ENCODE measurements around the gene MRPL46. TPM values are rescaled to one million over a fixed set of nuclear protein-coding genes. Genes with fewer than 3 reads are reported as not detected.

MRPL46 gene
- total RNA-seq, 1 donor from 2014 or later: 17.8 TPM

DNA sequence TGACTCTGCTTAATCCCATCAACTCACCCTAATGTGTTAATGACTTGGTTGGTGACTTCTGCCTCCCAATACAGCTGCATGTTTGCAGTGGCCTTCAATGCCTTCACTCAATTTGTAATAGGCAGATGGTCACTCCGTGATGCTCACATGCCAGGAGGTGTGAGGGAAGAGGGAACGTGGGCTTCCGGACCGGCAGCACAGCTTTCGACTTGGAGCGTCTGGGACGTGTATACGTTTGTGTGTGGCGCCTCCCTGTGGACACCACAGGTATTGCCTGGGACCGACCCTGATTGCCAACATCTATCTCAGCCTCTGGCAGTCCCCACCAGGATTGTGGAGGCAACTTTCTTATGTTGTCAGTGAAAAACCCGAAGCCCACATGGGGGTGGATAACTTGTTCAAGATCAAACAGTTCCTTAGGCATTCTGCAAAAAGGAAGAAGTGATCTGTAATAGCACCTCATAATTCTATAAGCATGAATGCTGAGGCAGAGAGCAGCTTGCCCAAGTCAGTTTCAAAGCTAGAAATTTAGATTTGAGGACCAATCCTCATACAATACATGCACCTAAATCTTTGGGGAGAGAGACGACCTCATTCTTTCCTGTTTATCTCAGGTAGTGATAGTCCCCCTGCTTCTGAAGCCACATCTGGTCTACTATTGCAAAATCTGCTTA lies 16.9 kb downstream of the MRPL46 start:
- no peaks in the 10 kb centered on the region for H3K79me2 ChIP-seq (ENCODE audit: low read depth)
- no peaks in the 10 kb centered on the region for H3K9me3 ChIP-seq (ENCODE audit: low read depth)
- no peak overlapping the region for H2AFZ ChIP-seq (replicated peaks)
- H3K4me2 ChIP-seq: no peak overlapping the region
- no peaks in the 10 kb centered on the region for H3K9me3 Mint-ChIP-seq
- H3K4me1 ChIP-seq: no peaks in the 10 kb centered on the region
- no peaks in the 10 kb centered on the region for H3F3A ChIP-seq (ENCODE audit: low read depth)
- H3K27ac ChIP-seq: no peak overlapping the region
- no peak overlapping the region for H3K4me3 Mint-ChIP-seq
- peaks cover 3% of the 10 kb centered on the region for H3K4me1 Mint-ChIP-seq
- H3K36me3 Mint-ChIP-seq: no peaks in the 10 kb centered on the region
- H3K27me3 Mint-ChIP-seq (ENCODE audit: insufficient read depth, low read depth): no peaks in the 10 kb centered on the region
- peaks cover 14% of the 10 kb centered on the region for H3K27me3 ChIP-seq
- no peak overlapping the region for H3K27ac Mint-ChIP-seq
- no peak overlapping the region for H3K4me3 ChIP-seq
- DNase-seq (ENCODE audit: low spot score): peak; percentile 85
- H3K36me3 ChIP-seq: no peaks in the 10 kb centered on the region
- TF ChIP-seq, protein P1, sequence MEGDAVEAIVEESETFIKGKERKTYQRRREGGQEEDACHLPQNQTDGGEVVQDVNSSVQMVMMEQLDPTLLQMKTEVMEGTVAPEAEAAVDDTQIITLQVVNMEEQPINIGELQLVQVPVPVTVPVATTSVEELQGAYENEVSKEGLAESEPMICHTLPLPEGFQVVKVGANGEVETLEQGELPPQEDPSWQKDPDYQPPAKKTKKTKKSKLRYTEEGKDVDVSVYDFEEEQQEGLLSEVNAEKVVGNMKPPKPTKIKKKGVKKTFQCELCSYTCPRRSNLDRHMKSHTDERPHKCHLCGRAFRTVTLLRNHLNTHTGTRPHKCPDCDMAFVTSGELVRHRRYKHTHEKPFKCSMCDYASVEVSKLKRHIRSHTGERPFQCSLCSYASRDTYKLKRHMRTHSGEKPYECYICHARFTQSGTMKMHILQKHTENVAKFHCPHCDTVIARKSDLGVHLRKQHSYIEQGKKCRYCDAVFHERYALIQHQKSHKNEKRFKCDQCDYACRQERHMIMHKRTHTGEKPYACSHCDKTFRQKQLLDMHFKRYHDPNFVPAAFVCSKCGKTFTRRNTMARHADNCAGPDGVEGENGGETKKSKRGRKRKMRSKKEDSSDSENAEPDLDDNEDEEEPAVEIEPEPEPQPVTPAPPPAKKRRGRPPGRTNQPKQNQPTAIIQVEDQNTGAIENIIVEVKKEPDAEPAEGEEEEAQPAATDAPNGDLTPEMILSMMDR (IDR thresholded peaks at IDR 0.05): peak; percentile 97
- TF ChIP-seq EZH2 (IDR thresholded peaks at IDR 0.05): no peak
- H4K20me1 ChIP-seq (ENCODE audit: low read depth): peaks cover 1% of the 10 kb centered on the region
- H3K9ac ChIP-seq: no peak overlapping the region

DNA sequence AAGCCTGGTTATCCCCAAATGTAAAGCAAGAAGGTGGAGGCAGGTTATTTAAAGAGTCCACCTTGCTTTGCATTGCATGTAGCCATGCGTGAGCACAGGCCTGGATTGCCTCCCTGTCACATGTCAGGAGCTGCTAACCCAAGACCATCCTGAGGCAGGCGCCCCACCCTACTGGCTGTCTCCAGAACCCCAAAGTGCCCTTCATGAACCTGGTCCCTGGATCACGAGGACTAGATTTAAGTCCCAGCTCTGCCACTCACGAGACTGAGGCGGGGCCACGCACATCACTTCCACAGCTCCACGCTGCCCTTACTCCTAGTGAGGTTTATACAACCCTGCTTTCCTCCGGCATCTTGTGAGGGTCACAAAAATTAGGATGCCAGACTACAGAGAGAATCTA lies 17.6 kb downstream of the MRPL46 start:
- no peaks in the 10 kb centered on the region for H3K9me3 Mint-ChIP-seq
- Histone ChIP-seq H3K4me3 (no peak overlapping the region), H3K27ac (no peak overlapping the region), H3K36me3 (no peaks in the 10 kb centered on the region), H2AFZ (replicated peaks) (no peak overlapping the region), H4K20me1 (ENCODE audit: low read depth) (no peaks in the 10 kb centered on the region), H3K27me3 (peaks cover 14% of the 10 kb centered on the region), H3F3A (ENCODE audit: low read depth) (no peaks in the 10 kb centered on the region), H3K9ac (no peak overlapping the region), H3K79me2 (ENCODE audit: low read depth) (no peaks in the 10 kb centered on the region), H3K4me1 (no peaks in the 10 kb centered on the region), H3K4me2 (no peak overlapping the region), H3K9me3 (ENCODE audit: low read depth) (peaks cover 2% of the 10 kb centered on the region)
- H3K4me3 Mint-ChIP-seq: no peak overlapping the region
- no peak overlapping the region for H3K27ac Mint-ChIP-seq
- peaks cover 3% of the 10 kb centered on the region for H3K4me1 Mint-ChIP-seq
- no peak for DNase-seq (ENCODE audit: low spot score)
- TF ChIP-seq EZH2phosphoT487 (IDR thresholded peaks at IDR 0.05) (no peak), EZH2 (IDR thresholded peaks at IDR 0.05) (no peak)
- TF ChIP-seq, protein P1 (IDR thresholded peaks at IDR 0.05): no peak
- H3K36me3 Mint-ChIP-seq: no peaks in the 10 kb centered on the region
- no peaks in the 10 kb centered on the region for H3K27me3 Mint-ChIP-seq (ENCODE audit: insufficient read depth, low read depth)

- H3K4me1 Mint-ChIP-seq: peaks cover 3% of the 10 kb centered on the region
- no peaks in the 10 kb centered on the region for H3F3A ChIP-seq (ENCODE audit: low read depth)
- no peak overlapping the region for H3K4me3 Mint-ChIP-seq
- no peak overlapping the region for H3K27ac Mint-ChIP-seq
- H3K27me3 ChIP-seq: peaks cover 14% of the 10 kb centered on the region
- H3K4me2 ChIP-seq: no peak overlapping the region
- H3K27me3 Mint-ChIP-seq (ENCODE audit: insufficient read depth, low read depth): no peaks in the 10 kb centered on the region
- H3K9me3 ChIP-seq (ENCODE audit: low read depth): peaks cover 8% of the 10 kb centered on the region
- H3K4me1 ChIP-seq: no peaks in the 10 kb centered on the region
- H3K9me3 Mint-ChIP-seq: no peaks in the 10 kb centered on the region
- H3K9ac ChIP-seq: no peak overlapping the region
- no peaks in the 10 kb centered on the region for H3K79me2 ChIP-seq (ENCODE audit: low read depth)
- no peaks in the 10 kb centered on the region for H4K20me1 ChIP-seq (ENCODE audit: low read depth)
- no peak overlapping the region for H3K27ac ChIP-seq
- H3K36me3 Mint-ChIP-seq: no peaks in the 10 kb centered on the region
- no peak overlapping the region for H2AFZ ChIP-seq (replicated peaks)
- TF ChIP-seq EZH2 (IDR thresholded peaks at IDR 0.05): no peak
- TF ChIP-seq EZH2phosphoT487 (IDR thresholded peaks at IDR 0.05): no peak
- TF ChIP-seq, protein P1 (IDR thresholded peaks at IDR 0.05): no peak
- H3K4me3 ChIP-seq: no peak overlapping the region
- no peak for DNase-seq (ENCODE audit: low spot score)
- H3K36me3 ChIP-seq: no peaks in the 10 kb centered on the region
Observed at GRCh38 chr15:88448991-88449461, 18.2 kb downstream of the MRPL46 start.
